Vagina (tissue), 2 donors: Measurements from ENCODE around the gene VAV3. TPM values are rescaled to one million over a fixed set of nuclear protein-coding genes. Genes with fewer than 3 reads are reported as not detected.

Source experiments
- DNase-seq, 2 donors: peaks; one replicate each; pipeline ENCODE4 v3.0.0-alpha.2; 2017; ENCODE audit errors: extremely low spot score in 2 of 2
- H3K27ac ChIP-seq: fragments of 200-600 bp; sonication (generic); one replicate; pipeline ENCODE4 v1.5.1; 2019
- H3K27me3 ChIP-seq: fragments of 200-600 bp; sonication (generic); one replicate; pipeline ENCODE4 v1.5.1; 2019
- H3K36me3 ChIP-seq, 2 donors: fragments of 200-600 bp; sonication (generic); one replicate each; pipeline ENCODE4 v1.5.1; 2017 to 2019
- H3K4me1 ChIP-seq: fragments of 200-600 bp; sonication (generic); one replicate; pipeline ENCODE4 v1.5.1; 2019
- H3K4me3 ChIP-seq, 2 donors: fragments of 200-600 bp; sonication (generic); 1 replicate in 1 of 2; 2 replicates in 1 of 2; pipeline ENCODE4 v1.5.1; 2016 to 2019
- H3K9me3 ChIP-seq: fragments of 200-600 bp; sonication (generic); one replicate; pipeline ENCODE4 v1.5.1; 2019
- CTCF ChIP-seq, 3 experiments: fragments of 450-650 bp in 2 of 3; fragments of 200-600 bp in 1 of 3; sonication (generic) in 1 of 3; IDR thresholded peaks; one replicate each; pipeline ENCODE4 v1.5.1; 2017 to 2019; ENCODE audit warnings: antibody characterized with exemption in 3 of 3, mild to moderate bottlenecking in 2 of 3, moderate library complexity in 2 of 3
- POLR2A ChIP-seq, 2 donors: fragments of 450-650 bp; IDR thresholded peaks; one replicate each; pipeline ENCODE4 v1.6.1; 2017; ENCODE audit warnings: antibody characterized with exemption in 2 of 2, mild to moderate bottlenecking in 2 of 2, moderate library complexity in 2 of 2
- POLR2AphosphoS5 ChIP-seq, 2 donors: sonication (generic); formaldehyde crosslinking; IDR thresholded peaks; one replicate each; pipeline ENCODE4 v1.9.0; 2017; ENCODE audit warnings: antibody characterized with exemption in 2 of 2, mild to moderate bottlenecking in 2 of 2, low read depth in 1 of 2; ENCODE audit not compliant: insufficient read depth in 1 of 2
- intact Hi-C: fragments of 100-400 bp; cut with DNase I; formaldehyde crosslinking; loops from one replicate; pipeline ENCODE4 v1.15.1; 2023
- total RNA-seq: library from RNA; depleted of rRNA; stranded (reverse); fragments of >200 nt; gene quantifications from one replicate; pipeline ENCODE4 v1.2.3, GENCODE V29; 2016

Gene VAV3
- total RNA-seq, 1 donor from 2014 or later: 67.5 TPM

DNA sequence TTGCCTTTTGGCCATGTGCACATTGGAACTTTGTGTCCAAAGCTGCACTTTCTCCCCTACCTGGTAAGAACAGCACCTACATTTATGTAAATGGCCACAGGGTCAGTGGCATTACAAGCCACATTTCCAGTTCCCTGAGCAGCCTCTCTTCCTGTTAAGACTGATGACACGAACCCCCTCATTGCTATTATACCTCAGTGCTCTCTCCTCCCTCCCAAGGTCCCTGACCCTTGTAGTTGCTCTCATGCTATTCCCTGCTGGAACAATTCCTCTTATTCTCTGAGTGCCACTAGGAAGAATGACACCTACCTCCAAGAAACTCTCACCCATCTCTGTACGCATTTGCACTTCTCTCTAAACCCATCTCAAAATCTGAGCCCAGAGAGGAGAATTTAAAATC, 14.9 kb upstream of the VAV3 start:
- Histone ChIP-seq H3K4me3 (no peak overlapping the region), H3K27ac (no peak overlapping the region), H3K4me1 (no peaks in the 10 kb centered on the region), H3K36me3 (no peaks in the 10 kb centered on the region), H3K9me3 (no peaks in the 10 kb centered on the region), H3K27me3 (no peaks in the 10 kb centered on the region)
- DNase-seq: no peak
- intact Hi-C loops: no loop called here
- TF ChIP-seq POLR2AphosphoS5 (IDR thresholded peaks at IDR 0.05; ENCODE audit: insufficient read depth in 1 of 2, low read depth in 1 of 2) (no peak), POLR2A (IDR thresholded peaks at IDR 0.05) (no peak), CTCF (IDR thresholded peaks at IDR 0.05) (no peak)

DNA sequence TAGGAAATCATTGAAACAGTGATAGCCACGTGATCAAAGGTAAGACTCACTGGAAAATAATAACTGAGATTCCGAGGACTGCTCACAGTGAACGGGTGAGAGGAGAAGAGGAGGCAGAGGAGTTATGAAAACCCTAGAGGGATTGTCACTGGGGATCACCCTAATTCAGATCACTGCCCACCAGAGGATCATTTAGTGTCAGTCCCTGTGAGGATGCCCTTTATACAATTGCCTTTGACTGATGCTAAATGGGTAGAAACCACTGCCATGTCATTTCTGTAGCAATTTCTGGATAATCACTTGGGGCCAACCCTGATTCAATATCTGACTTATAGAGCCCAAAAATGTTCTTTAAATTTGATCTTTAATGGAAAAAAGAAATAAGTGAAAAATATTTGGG, 14.1 kb upstream of the VAV3 start:
- no peak for DNase-seq
- no peak for TF ChIP-seq CTCF (IDR thresholded peaks at IDR 0.05)
- no peak for TF ChIP-seq POLR2AphosphoS5 (IDR thresholded peaks at IDR 0.05; ENCODE audit: insufficient read depth in 1 of 2, low read depth in 1 of 2)
- TF ChIP-seq POLR2A (IDR thresholded peaks at IDR 0.05): no peak
- H3K36me3 ChIP-seq: no peaks in the 10 kb centered on the region
- H3K4me3 ChIP-seq: no peak overlapping the region
- no peaks in the 10 kb centered on the region for H3K27me3 ChIP-seq
- H3K4me1 ChIP-seq: no peaks in the 10 kb centered on the region
- no peak overlapping the region for H3K27ac ChIP-seq
- intact Hi-C loops: no loop called here
- H3K9me3 ChIP-seq: no peaks in the 10 kb centered on the region

DNA sequence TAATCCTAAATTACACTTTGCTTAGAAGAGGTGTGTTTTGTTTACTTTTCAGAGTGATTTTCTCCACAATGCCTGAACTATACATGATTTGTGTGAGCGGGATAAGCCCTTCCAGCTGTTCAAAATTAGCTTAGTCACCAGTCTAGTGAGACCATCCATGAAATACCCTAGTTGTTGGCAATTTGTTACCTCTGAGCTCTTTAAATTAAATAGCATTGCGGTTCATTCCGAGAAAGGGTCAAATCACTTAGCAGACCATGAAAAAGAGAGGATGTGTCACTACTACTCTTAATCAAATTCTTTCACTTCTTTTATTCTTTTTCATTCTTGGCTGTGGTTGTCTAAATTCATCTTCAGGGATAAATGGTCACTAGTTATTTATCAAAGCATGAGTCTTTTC, 11.9 kb upstream of the VAV3 start:
- TF ChIP-seq POLR2A (IDR thresholded peaks at IDR 0.05) (no peak), POLR2AphosphoS5 (IDR thresholded peaks at IDR 0.05; ENCODE audit: insufficient read depth in 1 of 2, low read depth in 1 of 2) (no peak), CTCF (IDR thresholded peaks at IDR 0.05) (no peak)
- DNase-seq: no peak
- H3K27me3 ChIP-seq: no peaks in the 10 kb centered on the region
- H3K4me1 ChIP-seq: no peaks in the 10 kb centered on the region
- H3K9me3 ChIP-seq: no peaks in the 10 kb centered on the region
- no peaks in the 10 kb centered on the region for H3K36me3 ChIP-seq
- intact Hi-C loops: no loop called here
- no peak overlapping the region for H3K4me3 ChIP-seq
- no peak overlapping the region for H3K27ac ChIP-seq

GRCh38 chr1:107976431-107976830, 11.5 kb upstream of the VAV3 start:
- H3K36me3 ChIP-seq: no peaks in the 10 kb centered on the region
- intact Hi-C loops: no loop called here
- no peak for TF ChIP-seq CTCF (IDR thresholded peaks at IDR 0.05)

DNA sequence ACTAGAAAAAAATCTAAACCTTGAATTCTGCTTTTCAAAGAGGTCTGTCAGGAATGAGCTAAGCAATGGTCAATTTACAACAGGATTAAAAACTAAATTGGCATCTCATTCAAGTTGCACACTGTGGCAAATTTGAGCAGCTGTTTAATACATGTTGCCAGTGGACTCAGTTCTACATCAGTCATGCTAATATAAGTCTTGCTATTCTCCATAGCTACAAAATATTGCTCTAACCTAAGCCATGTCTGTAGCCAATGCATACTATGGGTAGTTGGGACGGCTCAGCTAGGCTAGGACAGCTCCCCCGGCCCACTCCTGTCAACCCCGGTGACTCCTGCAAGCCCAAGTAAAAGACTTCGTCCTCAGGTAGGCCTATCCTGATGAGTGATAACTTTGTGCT, 10.9 kb upstream of the VAV3 start:
- H3K4me1 ChIP-seq: no peaks in the 10 kb centered on the region
- no peak overlapping the region for H3K27ac ChIP-seq
- H3K4me3 ChIP-seq: no peak overlapping the region
- TF ChIP-seq POLR2A (IDR thresholded peaks at IDR 0.05): no peak
- TF ChIP-seq POLR2AphosphoS5 (IDR thresholded peaks at IDR 0.05; ENCODE audit: insufficient read depth in 1 of 2, low read depth in 1 of 2): no peak
- TF ChIP-seq CTCF (IDR thresholded peaks at IDR 0.05): no peak
- H3K27me3 ChIP-seq: no peaks in the 10 kb centered on the region
- no peaks in the 10 kb centered on the region for H3K9me3 ChIP-seq
- no peaks in the 10 kb centered on the region for H3K36me3 ChIP-seq
- no peak for DNase-seq
- intact Hi-C loops: no loop called here

More at GRCh38 chr1:107976431-107976830, 11.5 kb upstream of the VAV3 start:
- no peak overlapping the region for H3K4me3 ChIP-seq
- no peaks in the 10 kb centered on the region for H3K4me1 ChIP-seq
- no peaks in the 10 kb centered on the region for H3K9me3 ChIP-seq
- H3K27me3 ChIP-seq: no peaks in the 10 kb centered on the region
- DNase-seq: no peak
- no peak overlapping the region for H3K27ac ChIP-seq
